Lung (tissue), 12 donors: ENCODE measurements around the gene LIMS2. TPM values are rescaled to one million over a fixed set of nuclear protein-coding genes. Genes with fewer than 3 reads are reported as not detected.

Experiments
- ATAC-seq: fragments of 200-7000 bp; cut with Tn5 transposase; one replicate; pipeline ENCODE4 v1.9.1; 2020; ENCODE audit warnings: moderate number of reproducible peaks; ENCODE audit not compliant: insufficient read depth, low FRiP score
- DNase-seq, 3 donors: peaks; one replicate each; pipeline ENCODE4 v3.0.0-alpha.2; 2013 to 2017
- H3K27ac ChIP-seq, 2 donors: one replicate each; pipeline ENCODE4 v1.5.1; 2013; ENCODE audit warnings: mild to moderate bottlenecking in 2 of 2, moderate library complexity in 2 of 2, control low read depth in 1 of 2, inconsistent platforms in 1 of 2, low read depth in 1 of 2, low read length in 1 of 2
- H3K27me3 ChIP-seq, 3 donors: one replicate each; pipeline ENCODE4 v1.5.1; 2013; ENCODE audit warnings: low read length in 2 of 3; ENCODE audit not compliant: control insufficient read depth in 3 of 3, insufficient read depth in 3 of 3
- H3K36me3 ChIP-seq, 4 donors: one replicate each; pipeline ENCODE4 v1.5.1; 2013; ENCODE audit warnings: low read length in 4 of 4, mild to moderate bottlenecking in 1 of 4, moderate library complexity in 1 of 4; ENCODE audit not compliant: control insufficient read depth in 4 of 4, insufficient read depth in 4 of 4
- H3K4me1 ChIP-seq, 5 donors: one replicate each; pipeline ENCODE4 v1.5.1; 2013; ENCODE audit warnings: low read length in 5 of 5, mild to moderate bottlenecking in 2 of 5, moderate library complexity in 1 of 5; ENCODE audit not compliant: control insufficient read depth in 5 of 5, insufficient read depth in 5 of 5
- H3K4me3 ChIP-seq: one replicate; pipeline ENCODE4 v1.5.1; 2013; ENCODE audit warnings: mild to moderate bottlenecking, control low read depth, moderate library complexity
- H3K9ac ChIP-seq, 2 donors: one replicate each; pipeline ENCODE4 v1.5.1; 2013; ENCODE audit warnings: low read length in 2 of 2, control low read depth in 1 of 2; ENCODE audit not compliant: insufficient read depth in 1 of 2
- H3K9me3 ChIP-seq, 4 donors: one replicate each; pipeline ENCODE4 v1.5.1; 2013; ENCODE audit warnings: low read length in 3 of 4, mild to moderate bottlenecking in 1 of 4, moderate library complexity in 1 of 4; ENCODE audit not compliant: control insufficient read depth in 4 of 4, insufficient read depth in 3 of 4
- WGBS, 2 donors: extraction: QIAGEN DNeasy Blood & Tissue Kit; methylation state at CpG; one replicate each; pipeline ENCODE4 v1.1.7; 2013; 5-methylcytosine and 5-hydroxymethylcytosine counted together
- polyA plus RNA-seq, 2 donors: library from polyadenylated mRNA; stranded (reverse); fragments of 200-250 nt; gene quantifications; one replicate each; pipeline ENCODE4 v1.2.1, GENCODE V29; 2013
- total RNA-seq, 2 donors: library from RNA; depleted of rRNA in 1 of 2; stranded (reverse); fragments of >200 nt in 1 of 2; gene quantifications; one replicate each; pipeline ENCODE4 v1.2.1, GENCODE V29; 2014 to 2021
- TF ChIP-seq, protein P1 (sequence below): IDR thresholded peaks from 2 replicates; pipeline ENCODE4 v1.5.1; 2012; ENCODE audit warnings: mild to moderate bottlenecking; ENCODE audit errors: control extremely low read depth, extremely low read depth
- donor health status: control.
- donor health status: control.
- donor health status: Bipolar disorder and iron deficiency.
- donor health status: healthy.
- donor health status: DM: yes; HTN: yes; CAD: no.

Gene LIMS2
- total and polyA plus RNA-seq, 4 donors, result 22.2 to 138 (median 80.4) TPM

DNA sequence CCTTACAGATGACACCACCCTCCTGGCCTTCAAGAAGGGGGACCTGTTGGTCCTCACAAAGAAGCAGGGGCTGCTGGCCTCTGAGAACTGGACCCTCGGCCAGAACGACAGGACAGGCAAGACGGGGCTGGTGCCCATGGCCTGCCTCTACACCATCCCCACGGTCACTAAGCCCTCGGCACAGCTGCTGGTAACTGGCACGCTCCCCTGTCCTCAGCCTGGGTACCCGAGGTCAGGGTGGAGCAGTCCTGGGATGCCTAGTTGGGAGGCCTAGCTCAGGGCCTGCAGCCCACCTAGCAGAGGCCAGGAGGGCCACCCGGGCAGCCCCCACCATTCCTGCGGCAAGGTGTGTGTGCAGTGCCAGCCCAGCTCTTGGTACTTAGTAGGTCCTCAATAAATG lies 45.7 kb downstream of the LIMS2 start:
- Histone ChIP-seq H3K36me3 (no peaks in the 10 kb centered on the region), H3K4me3 (no peak overlapping the region), H3K4me1 (peaks cover 0 to 23% (median 0%) of the 10 kb centered on the region in 5 donors), H3K9me3 (peaks cover 0 to 2% (median 0%) of the 10 kb centered on the region in 4 donors), H3K27me3 (no peaks in the 10 kb centered on the region), H3K27ac (no peak overlapping the region), H3K9ac (no peak overlapping the region)
- 78 to 82% methylated on average over 9 of the region's 9 CpGs for WGBS, 2 donors
- ATAC-seq, result no peak
- DNase-seq, result no peak
- TF ChIP-seq, protein P1, sequence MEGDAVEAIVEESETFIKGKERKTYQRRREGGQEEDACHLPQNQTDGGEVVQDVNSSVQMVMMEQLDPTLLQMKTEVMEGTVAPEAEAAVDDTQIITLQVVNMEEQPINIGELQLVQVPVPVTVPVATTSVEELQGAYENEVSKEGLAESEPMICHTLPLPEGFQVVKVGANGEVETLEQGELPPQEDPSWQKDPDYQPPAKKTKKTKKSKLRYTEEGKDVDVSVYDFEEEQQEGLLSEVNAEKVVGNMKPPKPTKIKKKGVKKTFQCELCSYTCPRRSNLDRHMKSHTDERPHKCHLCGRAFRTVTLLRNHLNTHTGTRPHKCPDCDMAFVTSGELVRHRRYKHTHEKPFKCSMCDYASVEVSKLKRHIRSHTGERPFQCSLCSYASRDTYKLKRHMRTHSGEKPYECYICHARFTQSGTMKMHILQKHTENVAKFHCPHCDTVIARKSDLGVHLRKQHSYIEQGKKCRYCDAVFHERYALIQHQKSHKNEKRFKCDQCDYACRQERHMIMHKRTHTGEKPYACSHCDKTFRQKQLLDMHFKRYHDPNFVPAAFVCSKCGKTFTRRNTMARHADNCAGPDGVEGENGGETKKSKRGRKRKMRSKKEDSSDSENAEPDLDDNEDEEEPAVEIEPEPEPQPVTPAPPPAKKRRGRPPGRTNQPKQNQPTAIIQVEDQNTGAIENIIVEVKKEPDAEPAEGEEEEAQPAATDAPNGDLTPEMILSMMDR, result no peak

DNA sequence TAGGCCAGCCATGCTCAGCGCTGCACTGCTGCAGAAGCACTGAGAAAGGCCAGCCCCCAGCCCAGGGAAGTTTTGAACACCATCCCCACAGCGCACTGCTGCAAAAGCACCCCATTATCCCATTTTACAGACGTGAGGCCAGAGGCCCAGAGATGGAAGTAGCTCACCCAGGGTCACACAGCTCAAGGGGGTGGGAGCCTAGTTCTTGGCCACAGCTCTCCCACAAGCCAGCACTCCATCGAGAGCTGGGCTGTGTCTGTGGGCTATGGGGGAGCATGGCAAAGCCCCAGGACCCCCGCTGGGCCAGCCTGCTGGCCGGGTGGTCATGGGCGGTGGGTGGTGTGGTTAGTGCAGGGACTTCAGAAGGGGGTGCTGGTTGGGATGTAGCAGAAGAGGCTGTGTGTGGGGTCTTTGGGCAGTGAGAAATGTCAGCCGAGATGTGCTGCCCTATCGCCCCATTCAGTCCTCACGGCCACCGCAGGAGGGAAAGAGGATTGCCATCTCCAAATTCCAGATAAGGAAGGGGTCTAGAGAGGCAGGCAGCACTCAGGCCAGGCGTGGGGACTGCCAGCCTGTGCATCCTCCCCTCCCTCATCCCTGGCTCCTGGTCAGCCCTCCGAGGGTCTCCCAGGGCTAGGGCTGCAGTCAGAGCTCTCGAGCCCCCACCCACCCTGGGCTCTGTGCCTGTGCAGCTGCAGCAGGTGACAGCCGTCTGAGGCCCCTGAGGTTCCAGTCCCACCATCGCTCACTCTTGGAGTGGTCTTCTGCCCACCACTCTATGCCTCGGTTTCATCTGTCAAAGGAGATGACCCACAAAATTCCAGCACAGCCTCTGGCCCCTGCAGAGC lies 46.3 kb downstream of the LIMS2 start:
- 82 to 86% methylated on average over 17 of the region's 17 CpGs for WGBS, 2 donors
- Histone ChIP-seq H3K4me3 (no peak overlapping the region), H3K36me3 (no peaks in the 10 kb centered on the region), H3K9me3 (peaks cover 0 to 2% (median 0%) of the 10 kb centered on the region in 4 donors), H3K9ac (no peak overlapping the region), H3K27ac (no peak overlapping the region), H3K27me3 (no peaks in the 10 kb centered on the region), H3K4me1 (peaks cover 0 to 17% (median 0%) of the 10 kb centered on the region in 5 donors)
- TF ChIP-seq, protein P1, result no peak
- DNase-seq (no peak), ATAC-seq (no peak)

DNA sequence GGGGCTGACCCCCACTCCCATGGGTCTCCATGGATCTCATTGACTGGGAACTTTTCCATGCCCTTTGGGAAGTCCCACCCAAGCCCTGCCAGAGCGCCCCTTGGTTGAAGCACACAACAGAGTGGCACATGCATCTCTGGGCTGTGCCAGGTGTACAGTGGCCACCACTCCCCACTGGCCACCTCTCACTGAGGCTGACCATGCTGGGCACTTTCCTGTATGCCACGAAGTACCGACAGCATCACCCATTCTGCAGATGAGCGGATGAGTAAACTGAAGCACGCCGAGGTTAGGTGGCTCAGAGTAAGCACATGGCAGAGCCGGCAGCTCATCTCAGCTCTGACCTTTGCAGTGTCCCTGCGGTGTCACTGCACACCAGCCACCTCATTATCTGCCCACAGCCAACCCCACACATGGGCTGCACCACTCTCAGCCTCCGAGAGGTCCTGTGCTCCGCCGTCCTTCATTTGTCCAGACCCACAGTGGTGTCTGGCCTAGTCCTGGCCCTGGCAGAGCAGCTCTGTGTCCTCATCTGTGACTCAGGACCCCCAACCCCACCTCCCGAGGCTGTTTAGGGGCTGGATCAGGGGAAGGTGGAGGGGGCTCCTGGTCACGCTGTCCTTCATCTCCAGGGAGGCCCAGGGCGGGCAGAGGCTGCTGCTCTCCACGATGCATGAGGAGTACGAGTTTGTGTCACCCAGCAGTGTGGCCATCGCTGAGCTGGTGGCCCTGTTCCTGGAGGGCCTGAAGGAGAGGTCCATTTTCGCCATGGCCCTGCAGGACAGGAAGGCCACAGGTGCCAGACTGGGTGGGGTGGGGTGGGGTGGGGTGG lies 47.4 kb downstream of the LIMS2 start:
- Histone ChIP-seq H3K4me1 (peaks cover 0 to 10% (median 0%) of the 10 kb centered on the region in 5 donors), H3K27ac (no peak overlapping the region), H3K36me3 (no peaks in the 10 kb centered on the region), H3K9ac (no peak overlapping the region), H3K4me3 (no peak overlapping the region), H3K9me3 (peaks cover 0 to 2% (median 0%) of the 10 kb centered on the region in 4 donors), H3K27me3 (no peaks in the 10 kb centered on the region)
- TF ChIP-seq, protein P1, result no peak
- whole genome bisulfite sequencing, 2 donors, result 89 to 94% methylated on average over 18 of the region's 18 CpGs
- no peak for DNase-seq
- ATAC-seq, result no peak
